Stimulated activated naive CD8-positive, alpha-beta T cell treated with anti-CD3 and anti-CD28 coated beads, Interleukin-15, Interleukin-2, amounts not matched to agents 100 ng/mL and 50 ng/mL, for 24 hours (primary cell): Measurements from ENCODE around the gene PRSS3.
"Not testable (repeated sequence)": the region's sequence is repeated elsewhere in the genome, so short reads cannot be mapped to it uniquely, and the experiment has no call there.

Experiments
- H3K27ac Mint-ChIP-seq: one replicate; pipeline ENCODE4 v1.8.0; 2021; ENCODE audit warnings: mild to moderate bottlenecking, mixed read lengths
- H3K27me3 Mint-ChIP-seq: one replicate; pipeline ENCODE4 v1.8.0; 2021; ENCODE audit warnings: mixed read lengths
- H3K36me3 Mint-ChIP-seq: one replicate; pipeline ENCODE4 v1.8.0; 2021; ENCODE audit warnings: low read depth, mixed read lengths
- H3K4me1 Mint-ChIP-seq: one replicate; pipeline ENCODE4 v1.8.0; 2021; ENCODE audit warnings: low read depth, mixed read lengths
- H3K4me3 Mint-ChIP-seq: one replicate; pipeline ENCODE4 v1.8.0; 2021; ENCODE audit warnings: mild to moderate bottlenecking, mixed read lengths
- H3K9me3 Mint-ChIP-seq: one replicate; pipeline ENCODE4 v1.8.0; 2021; ENCODE audit warnings: mixed read lengths

Gene PRSS3

GRCh38 chr9:33795281-33795680, at the start of gene PRSS3:
PRSS3 (plus strand) TSS chr9:33795561; CDS start chr9:33795574, 13 bp downstream.
- no peak within 1 kb of the TSS for H3K4me3 Mint-ChIP-seq
- H3K27me3 Mint-ChIP-seq: peaks cover 12% of the 10 kb centered on the region
- H3K9me3 Mint-ChIP-seq: no peaks in the 10 kb centered on the region
- no peak within 1 kb of the TSS for H3K27ac Mint-ChIP-seq
- H3K4me1 Mint-ChIP-seq: no peaks in the 10 kb centered on the region
- H3K36me3 Mint-ChIP-seq: no peaks in the 10 kb centered on the region

GRCh38 chr9:33748633-33749304, 46.6 kb upstream of the PRSS3 start:
- Mint-ChIP-seq H3K36me3 (no peaks in the 10 kb centered on the region), H3K27ac (peak overlapping the region; percentile 71), H3K9me3 (peaks cover 3% of the 10 kb centered on the region), H3K4me1 (peaks cover 39% of the 10 kb centered on the region), H3K4me3 (peak overlapping the region; percentile 83), H3K27me3 (peaks cover 71% of the 10 kb centered on the region)

- not testable (repeated sequence) for H3K9me3 Mint-ChIP-seq, H3K36me3 Mint-ChIP-seq
- Mint-ChIP-seq H3K4me3 (peak overlapping the region; percentile 83), H3K27ac (peak overlapping the region; percentile 71), H3K4me1 (peaks cover 39% of the 10 kb centered on the region), H3K27me3 (peaks cover 74% of the 10 kb centered on the region)
Measured at GRCh38 chr9:33749305-33749654, 46.1 kb upstream of the PRSS3 start.

- Mint-ChIP-seq H3K27me3 (peaks cover 81% of the 10 kb centered on the region), H3K9me3 (no peaks in the 10 kb centered on the region), H3K36me3 (no peaks in the 10 kb centered on the region), H3K4me1 (peaks cover 39% of the 10 kb centered on the region), H3K4me3 (peak overlapping the region; percentile 33), H3K27ac (peak overlapping the region; percentile 31)
Measured at GRCh38 chr9:33750307-33750838, 45.0 kb upstream of the PRSS3 start.

GRCh38 chr9:33750839-33751339, 44.5 kb upstream of the PRSS3 start:
- Mint-ChIP-seq H3K36me3 (no peaks in the 10 kb centered on the region), H3K4me1 (peaks cover 39% of the 10 kb centered on the region), H3K4me3 (no peak overlapping the region), H3K27ac (no peak overlapping the region), H3K9me3 (no peaks in the 10 kb centered on the region), H3K27me3 (peaks cover 81% of the 10 kb centered on the region)

- no peak overlapping the region for H3K4me3 Mint-ChIP-seq
- H3K27ac Mint-ChIP-seq: no peak overlapping the region
- no peaks in the 10 kb centered on the region for H3K9me3 Mint-ChIP-seq
- H3K36me3 Mint-ChIP-seq: no peaks in the 10 kb centered on the region
- peaks cover 39% of the 10 kb centered on the region for H3K4me1 Mint-ChIP-seq
- H3K27me3 Mint-ChIP-seq: peaks cover 81% of the 10 kb centered on the region
Measured at GRCh38 chr9:33751536-33752129, 43.7 kb upstream of the PRSS3 start.

GRCh38 chr9:33752130-33752637, 43.2 kb upstream of the PRSS3 start:
- no peak overlapping the region for H3K4me3 Mint-ChIP-seq
- peaks cover 85% of the 10 kb centered on the region for H3K27me3 Mint-ChIP-seq
- H3K4me1 Mint-ChIP-seq: peaks cover 39% of the 10 kb centered on the region
- H3K9me3 Mint-ChIP-seq: no peaks in the 10 kb centered on the region
- H3K27ac Mint-ChIP-seq: no peak overlapping the region
- H3K36me3 Mint-ChIP-seq: no peaks in the 10 kb centered on the region

- H3K27ac Mint-ChIP-seq, H3K36me3 Mint-ChIP-seq, H3K4me3 Mint-ChIP-seq, H3K9me3 Mint-ChIP-seq: not testable (repeated sequence)
- Mint-ChIP-seq H3K4me1 (peaks cover 39% of the 10 kb centered on the region), H3K27me3 (peaks cover 91% of the 10 kb centered on the region)
Measured at GRCh38 chr9:33752789-33753188, 42.6 kb upstream of the PRSS3 start.

- H3K9me3 Mint-ChIP-seq, H3K36me3 Mint-ChIP-seq, H3K4me1 Mint-ChIP-seq, H3K27ac Mint-ChIP-seq, H3K4me3 Mint-ChIP-seq: not testable (repeated sequence)
- H3K27me3 Mint-ChIP-seq: peaks cover 41% of the 10 kb centered on the region
Measured at GRCh38 chr9:33759648-33760047, 35.7 kb upstream of the PRSS3 start.

GRCh38 chr9:33762343-33762742, 33.0 kb upstream of the PRSS3 start:
- no peaks in the 10 kb centered on the region for H3K9me3 Mint-ChIP-seq
- H3K27ac Mint-ChIP-seq: no peak overlapping the region
- no peak overlapping the region for H3K4me3 Mint-ChIP-seq
- no peaks in the 10 kb centered on the region for H3K36me3 Mint-ChIP-seq
- H3K27me3 Mint-ChIP-seq: peaks cover 17% of the 10 kb centered on the region
- peaks cover 4% of the 10 kb centered on the region for H3K4me1 Mint-ChIP-seq

- H3K27me3 Mint-ChIP-seq, H3K9me3 Mint-ChIP-seq, H3K4me1 Mint-ChIP-seq, H3K27ac Mint-ChIP-seq, H3K36me3 Mint-ChIP-seq, H3K4me3 Mint-ChIP-seq: not testable (repeated sequence)
Measured at GRCh38 chr9:33763709-33764108, 31.7 kb upstream of the PRSS3 start.

- Mint-ChIP-seq H3K27me3 (no peaks in the 10 kb centered on the region), H3K4me3 (no peak overlapping the region), H3K27ac (no peak overlapping the region), H3K9me3 (no peaks in the 10 kb centered on the region), H3K36me3 (no peaks in the 10 kb centered on the region), H3K4me1 (peaks cover 8% of the 10 kb centered on the region)
Measured at GRCh38 chr9:33765411-33765810, 29.9 kb upstream of the PRSS3 start.

- not testable (repeated sequence) for H3K9me3 Mint-ChIP-seq, H3K27me3 Mint-ChIP-seq, H3K4me1 Mint-ChIP-seq, H3K36me3 Mint-ChIP-seq, H3K27ac Mint-ChIP-seq, H3K4me3 Mint-ChIP-seq
Measured at GRCh38 chr9:33770156-33770880, 25.0 kb upstream of the PRSS3 start.

GRCh38 chr9:33773135-33773534, 22.2 kb upstream of the PRSS3 start:
- H3K9me3 Mint-ChIP-seq, H3K36me3 Mint-ChIP-seq, H3K4me1 Mint-ChIP-seq, H3K27me3 Mint-ChIP-seq, H3K4me3 Mint-ChIP-seq, H3K27ac Mint-ChIP-seq: not testable (repeated sequence)

GRCh38 chr9:33774074-33774659, 21.2 kb upstream of the PRSS3 start:
- H3K9me3 Mint-ChIP-seq, H3K36me3 Mint-ChIP-seq, H3K27ac Mint-ChIP-seq, H3K27me3 Mint-ChIP-seq, H3K4me3 Mint-ChIP-seq, H3K4me1 Mint-ChIP-seq: not testable (repeated sequence)
